Keratinocyte (primary cell): ENCODE results near the gene FBXO34. TPM values are rescaled to one million over a fixed set of nuclear protein-coding genes. Genes with fewer than 3 reads are reported as not detected.

Experiments
- DNase-seq: peaks from one replicate; pipeline ENCODE4 v3.0.0-alpha.2; 2011; ENCODE audit warnings: low read depth, missing footprints, low spot score
- FAIRE-seq: peaks from 2 replicates; lab custom pipeline; 2011; peaks lifted over from hg19 to GRCh38; lab: Jason Lieb, UNC
- H2AFZ ChIP-seq: 2 replicates; pipeline ENCODE4 v1.6.0; 2012; ENCODE audit warnings: low read length, control low read depth, inconsistent platforms; ENCODE audit not compliant: control insufficient read depth
- H3K27ac ChIP-seq: 2 replicates; pipeline ENCODE4 v1.5.1; 2011; ENCODE audit warnings: low read length; ENCODE audit not compliant: control insufficient read depth, insufficient read depth
- H3K27me3 ChIP-seq: 3 replicates; pipeline ENCODE4 v1.6.0; 2011; ENCODE audit warnings: low read length; ENCODE audit not compliant: control insufficient read depth, insufficient read depth; ENCODE audit errors: extremely low read depth
- H3K36me3 ChIP-seq, 2 experiments: 2 replicates in 1 of 2; 3 replicates in 1 of 2; pipeline ENCODE4 v1.5.1; 2011; ENCODE audit warnings: low read length in 2 of 2, mild to moderate bottlenecking in 1 of 2; ENCODE audit not compliant: control insufficient read depth in 2 of 2, insufficient read depth in 2 of 2; ENCODE audit errors: extremely low read depth in 1 of 2
- H3K4me1 ChIP-seq: 3 replicates; pipeline ENCODE4 v1.5.1; 2011; ENCODE audit warnings: low read length; ENCODE audit not compliant: control insufficient read depth, insufficient read depth; ENCODE audit errors: extremely low read depth
- H3K4me2 ChIP-seq: 3 replicates; pipeline ENCODE4 v1.6.0; 2011; ENCODE audit warnings: low read depth, low read length; ENCODE audit not compliant: control insufficient read depth, insufficient read depth; ENCODE audit errors: extremely low read depth
- H3K4me3 ChIP-seq, 3 experiments: fragments of 200-600 bp in 1 of 3; sonication (generic) in 1 of 3; 2 replicates in 2 of 3; 3 replicates in 1 of 3; pipeline ENCODE4 v1.5.1; 2011 to 2016; ENCODE audit warnings: low read length in 3 of 3, mild to moderate bottlenecking in 3 of 3, control low read depth in 2 of 3, inconsistent platforms in 1 of 3, low read depth in 1 of 3, mixed read lengths in 1 of 3, mixed run types in 1 of 3, moderate library complexity in 1 of 3; ENCODE audit not compliant: control insufficient read depth in 2 of 3, insufficient read depth in 2 of 3; ENCODE audit errors: extremely low read depth in 1 of 3
- H3K79me2 ChIP-seq: 2 replicates; pipeline ENCODE4 v1.6.0; 2012; ENCODE audit warnings: low read length; ENCODE audit not compliant: control insufficient read depth, insufficient read depth
- H3K9ac ChIP-seq: 3 replicates; pipeline ENCODE4 v1.6.0; 2011; ENCODE audit warnings: low read length; ENCODE audit not compliant: control insufficient read depth, insufficient read depth; ENCODE audit errors: extremely low read depth
- H3K9me1 ChIP-seq: 3 replicates; pipeline ENCODE4 v1.6.0; 2011; ENCODE audit warnings: low read length; ENCODE audit not compliant: control insufficient read depth, insufficient read depth; ENCODE audit errors: extremely low read depth
- H3K9me3 ChIP-seq: 2 replicates; pipeline ENCODE4 v1.5.1; 2012; ENCODE audit warnings: low read depth, low read length; ENCODE audit not compliant: control insufficient read depth
- H4K20me1 ChIP-seq: 3 replicates; pipeline ENCODE4 v1.6.0; 2011; ENCODE audit warnings: low read length; ENCODE audit not compliant: control insufficient read depth, insufficient read depth; ENCODE audit errors: extremely low read depth
- EZH2 ChIP-seq: IDR thresholded peaks from one replicate; pipeline ENCODE4 v1.6.1; 2012; ENCODE audit warnings: inconsistent platforms, mild to moderate bottlenecking, low read length, moderate library complexity
- dilution Hi-C: fragments of 300-500 bp; cut with MboI; formaldehyde crosslinking; loops from one replicate; pipeline ENCODE4 v1.7.0; 2020; ENCODE audit warnings: low sequenced_read_pairs; ENCODE audit not compliant: extremely low pct_ligation_motif_present
- polyA plus RNA-seq, 5 experiments: library from polyadenylated mRNA; depleted of rRNA in 3 of 5; stranded (reverse) in 3 of 5; stranded (forward) in 1 of 5; unstranded in 1 of 5; fragments of >200 nt; gene quantifications; 1 replicate in 1 of 5; 2 replicates in 3 of 5; 3 replicates in 1 of 5; pipeline versions ENCODE4 v1.2.1 to v1.2.3, GENCODE V29; 2011 to 2012; ENCODE audit warnings: missing spikeins in 2 of 5, low read depth in 1 of 5, low replicate concordance in 1 of 5
- TF ChIP-seq, protein P1 (sequence below), 3 experiments: IDR thresholded peaks in 1 of 3; conservative IDR thresholded peaks in 1 of 3; optimal IDR thresholded peaks in 1 of 3; 2 replicates in 2 of 3; 3 replicates in 1 of 3; pipeline versions ENCODE3 to v1.5.1; 2011; ENCODE audit warnings: low read length in 3 of 3, mild to moderate bottlenecking in 3 of 3, moderate library complexity in 2 of 3, control low read depth in 1 of 3, inconsistent platforms in 1 of 3; ENCODE audit not compliant: insufficient read depth in 2 of 3; ENCODE audit errors: extremely low read depth in 1 of 3

FBXO34 gene
- polyA plus RNA-seq, 1 donor (not counting 4 experiments of a cell fraction or from before 2014, with no cell fraction given), result 18.0 TPM

- H3K27me3 ChIP-seq, result no peaks in the 10 kb centered on the region
- no peaks in the 10 kb centered on the region for H3K4me1 ChIP-seq
These were observed 115.0 kb downstream of the FBXO34 start for GRCh38 chr14:55386037-55386808.

GRCh38 chr14:55387121-55387520 is 115.9 kb downstream of the FBXO34 start:
- no peaks in the 10 kb centered on the region for H4K20me1 ChIP-seq
- H3K9me1 ChIP-seq, result no peaks in the 10 kb centered on the region
- no peak overlapping the region for H2AFZ ChIP-seq
- dilution Hi-C loops, result no loop called here
- H3K4me3 ChIP-seq, result no peak overlapping the region
- no peaks in the 10 kb centered on the region for H3K9me3 ChIP-seq
- FAIRE-seq (no peak), DNase-seq (no peak)
- TF ChIP-seq EZH2, result no peak
- TF ChIP-seq, protein P1, sequence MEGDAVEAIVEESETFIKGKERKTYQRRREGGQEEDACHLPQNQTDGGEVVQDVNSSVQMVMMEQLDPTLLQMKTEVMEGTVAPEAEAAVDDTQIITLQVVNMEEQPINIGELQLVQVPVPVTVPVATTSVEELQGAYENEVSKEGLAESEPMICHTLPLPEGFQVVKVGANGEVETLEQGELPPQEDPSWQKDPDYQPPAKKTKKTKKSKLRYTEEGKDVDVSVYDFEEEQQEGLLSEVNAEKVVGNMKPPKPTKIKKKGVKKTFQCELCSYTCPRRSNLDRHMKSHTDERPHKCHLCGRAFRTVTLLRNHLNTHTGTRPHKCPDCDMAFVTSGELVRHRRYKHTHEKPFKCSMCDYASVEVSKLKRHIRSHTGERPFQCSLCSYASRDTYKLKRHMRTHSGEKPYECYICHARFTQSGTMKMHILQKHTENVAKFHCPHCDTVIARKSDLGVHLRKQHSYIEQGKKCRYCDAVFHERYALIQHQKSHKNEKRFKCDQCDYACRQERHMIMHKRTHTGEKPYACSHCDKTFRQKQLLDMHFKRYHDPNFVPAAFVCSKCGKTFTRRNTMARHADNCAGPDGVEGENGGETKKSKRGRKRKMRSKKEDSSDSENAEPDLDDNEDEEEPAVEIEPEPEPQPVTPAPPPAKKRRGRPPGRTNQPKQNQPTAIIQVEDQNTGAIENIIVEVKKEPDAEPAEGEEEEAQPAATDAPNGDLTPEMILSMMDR (optimal IDR thresholded peaks at IDR 0.05 in 1 of 3, IDR thresholded peaks at IDR 0.05 in 1 of 3, conservative IDR thresholded peaks at IDR 0.05 in 1 of 3; ENCODE audit: extremely low read depth in 1 of 3, insufficient read depth in 2 of 3, low read length in 3 of 3), result no peak
- peaks cover 0 to 7% of the 10 kb centered on the region in 2 experiments for H3K36me3 ChIP-seq
- H3K9ac ChIP-seq, result no peak overlapping the region
- no peak overlapping the region for H3K27ac ChIP-seq
- no peaks in the 10 kb centered on the region for H3K79me2 ChIP-seq
- H3K27me3 ChIP-seq, result no peaks in the 10 kb centered on the region
- H3K4me1 ChIP-seq, result no peaks in the 10 kb centered on the region
- H3K4me2 ChIP-seq, result no peak overlapping the region

More at GRCh38 chr14:55386037-55386808, 115.0 kb downstream of the FBXO34 start:
- TF ChIP-seq EZH2, result no peak
- TF ChIP-seq, protein P1 (optimal IDR thresholded peaks at IDR 0.05 in 1 of 3, IDR thresholded peaks at IDR 0.05 in 1 of 3, conservative IDR thresholded peaks at IDR 0.05 in 1 of 3; ENCODE audit: extremely low read depth in 1 of 3, insufficient read depth in 2 of 3, low read length in 3 of 3), result no peak
- H3K4me2 ChIP-seq, result no peak overlapping the region
- no peaks in the 10 kb centered on the region for H4K20me1 ChIP-seq
- H3K36me3 ChIP-seq, result peaks cover 0 to 12% of the 10 kb centered on the region in 2 experiments
- H3K9me1 ChIP-seq, result no peaks in the 10 kb centered on the region
- H2AFZ ChIP-seq, result no peak overlapping the region
- dilution Hi-C loops, result no loop called here
- DNase-seq (no peak), FAIRE-seq (no peak)
- H3K4me3 ChIP-seq, result no peak overlapping the region
- no peak overlapping the region for H3K9ac ChIP-seq
- no peak overlapping the region for H3K27ac ChIP-seq
- no peaks in the 10 kb centered on the region for H3K9me3 ChIP-seq
- no peaks in the 10 kb centered on the region for H3K79me2 ChIP-seq
